ENCODE data around the gene HACD2. TPM values are rescaled to one million over a fixed set of nuclear protein-coding genes. Genes with fewer than 3 reads are reported as not detected.

HACD2 gene
- total and polyA plus RNA-seq, 9 of the 15 experiments (the other 6 are each of a cell fraction or from before 2014, with no cell fraction given) = 1.3 to 10.5 (median 3.8) TPM

GRCh38 chr3:123593381-123593780 is 8.5 kb upstream of the HACD2 start:
- POLR2A ChIA-PET = no interaction called here
- DNase-seq (ENCODE audit: extremely low read depth in 1 of 4, low spot score in 3 of 4) = no peak
- CTCF ChIA-PET (ENCODE audit: low intra/inter-chr PET ratio) = no interaction called here
- no peak overlapping the region for H3K4me2 ChIP-seq (ENCODE audit: insufficient read depth, low read length)
- no peaks in the 10 kb centered on the region for H3K27me3 ChIP-seq (ENCODE audit: control insufficient read depth in 2 of 2, insufficient read depth in 2 of 2, low read length in 2 of 2)
- BruUV-seq (replicated peaks) = no TSS peak
- intact Hi-C loops (cut with micrococcal nuclease) (no loop called here), in situ Hi-C loops (cut with MboI) (no loop called here)
- H3K79me2 ChIP-seq (ENCODE audit: control insufficient read depth, insufficient read depth, low read length) = no peaks in the 10 kb centered on the region
- H3K4me3 ChIP-seq = no peak overlapping the region
- no peak overlapping the region for H3K9ac ChIP-seq (ENCODE audit: insufficient read depth in 1 of 2, low read depth in 2 of 2, low read length in 2 of 2)
- ATAC-seq = no peak
- H3K36me3 ChIP-seq (ENCODE audit: control insufficient read depth, insufficient read depth, low read length) = no peaks in the 10 kb centered on the region
- H4K20me1 ChIP-seq (replicated peaks; ENCODE audit: control insufficient read depth, insufficient read depth, low read length) = no peaks in the 10 kb centered on the region
- H3K9me1 ChIP-seq (ENCODE audit: control insufficient read depth, insufficient read depth, low read length) = no peaks in the 10 kb centered on the region
- TF ChIP-seq RFX1 (IDR thresholded peaks at IDR 0.05) (0 out of 2 replicates have a peak, but pooled peaks have one; percentile 4), ZBTB12 (CRISPR knock-in tag; IDR thresholded peaks at IDR 0.05) (no peak)
- no peaks in the 10 kb centered on the region for H3K4me1 ChIP-seq (replicated peaks in 1 of 2; ENCODE audit: control insufficient read depth in 2 of 2, insufficient read depth in 2 of 2, low read length in 2 of 2)
- H2AFZ ChIP-seq (ENCODE audit: low read depth, low read length) = no peak overlapping the region
- FAIRE-seq = no peak
- peaks cover 5% of the 10 kb centered on the region for H3K9me3 ChIP-seq (replicated peaks; ENCODE audit: control insufficient read depth, insufficient read depth, low read depth, low read length)
- WGBS (ENCODE audit: insufficient coverage, low coverage, missing lambda C conversion rate) = 87% methylated on average over 3 of the region's 3 CpGs
- H3K27ac ChIP-seq (ENCODE audit: extremely low read depth, low read depth, low read length) = no peak overlapping the region

GRCh38 chr3:123590685-123591450 is 6.0 kb upstream of the HACD2 start:
- Histone ChIP-seq H3K9me3 (replicated peaks; ENCODE audit: control insufficient read depth, insufficient read depth, low read depth, low read length) (peaks cover 10% of the 10 kb centered on the region), H3K9ac (ENCODE audit: insufficient read depth in 1 of 2, low read depth in 2 of 2, low read length in 2 of 2) (no peak overlapping the region), H3K9me1 (ENCODE audit: control insufficient read depth, insufficient read depth, low read length) (no peaks in the 10 kb centered on the region), H3K4me2 (ENCODE audit: insufficient read depth, low read length) (no peak overlapping the region), H4K20me1 (replicated peaks; ENCODE audit: control insufficient read depth, insufficient read depth, low read length) (no peaks in the 10 kb centered on the region), H3K4me1 (replicated peaks in 1 of 2; ENCODE audit: control insufficient read depth in 2 of 2, insufficient read depth in 2 of 2, low read length in 2 of 2) (no peaks in the 10 kb centered on the region), H3K79me2 (ENCODE audit: control insufficient read depth, insufficient read depth, low read length) (peaks cover 15% of the 10 kb centered on the region), H3K27me3 (ENCODE audit: control insufficient read depth in 2 of 2, insufficient read depth in 2 of 2, low read length in 2 of 2) (no peaks in the 10 kb centered on the region), H3K27ac (ENCODE audit: extremely low read depth, low read depth, low read length) (no peak overlapping the region), H3K36me3 (ENCODE audit: control insufficient read depth, insufficient read depth, low read length) (no peaks in the 10 kb centered on the region), H3K4me3 (no peak overlapping the region), H2AFZ (ENCODE audit: low read depth, low read length) (no peak overlapping the region)
- in situ Hi-C loops (cut with MboI) = no loop called here
- POLR2A ChIA-PET = no interaction called here
- no peak for ATAC-seq
- FAIRE-seq = no peak
- TF ChIP-seq HCFC1 (IDR thresholded peaks at IDR 0.05; ENCODE audit: low read depth, low read length) (no peak), FOXJ2 (tag; IDR thresholded peaks at IDR 0.05) (no peak), BRD9 (IDR thresholded peaks at IDR 0.05; ENCODE audit: low read depth, partially characterized antibody) (no peak), ZFP36 (IDR thresholded peaks at IDR 0.05; ENCODE audit: low read depth, low read length, partially characterized antibody) (peak; percentile 67), ZNF280A (IDR thresholded peaks at IDR 0.05; ENCODE audit: low read depth, partially characterized antibody) (peak; percentile 77), CBX3 (IDR thresholded peaks at IDR 0.05; ENCODE audit: borderline replicate concordance in 1 of 2, low read length in 2 of 2) (peak in 1 of 2 experiments; percentile 89; a peak in 2 of 3 replicates), TRIM28 (IDR thresholded peaks at IDR 0.05) (peak; percentile 80; the same call in 1 of the 2 replicates), TSC22D4 (tag; IDR thresholded peaks at IDR 0.05) (no peak), CBX5 (IDR thresholded peaks at IDR 0.05; ENCODE audit: borderline replicate concordance, low read depth) (peak; percentile 66; the same call in 1 of the 2 replicates), PYGO2 (tag; IDR thresholded peaks at IDR 0.05) (no peak)
- 96% methylated on average over 3 of the region's 3 CpGs for WGBS (ENCODE audit: insufficient coverage, low coverage, missing lambda C conversion rate)
- DNase-seq (ENCODE audit: extremely low read depth in 1 of 4, low spot score in 3 of 4) = no peak
- CTCF ChIA-PET (ENCODE audit: low intra/inter-chr PET ratio) = no interaction called here
- BruUV-seq (replicated peaks) = no TSS peak
- intact Hi-C loops (cut with micrococcal nuclease) = no loop called here
